Measurements from ENCODE around the gene CCDC28B. TPM values are rescaled to one million over a fixed set of nuclear protein-coding genes. Genes with fewer than 3 reads are reported as not detected.
A peak's percentile ranks its signal among the peaks of the same experiment; 100 is the strongest.

Gene CCDC28B
- total and polyA plus RNA-seq, 4 experiments from 2014 or later = 4.2 to 8.6 (median 6.8) TPM

DNA sequence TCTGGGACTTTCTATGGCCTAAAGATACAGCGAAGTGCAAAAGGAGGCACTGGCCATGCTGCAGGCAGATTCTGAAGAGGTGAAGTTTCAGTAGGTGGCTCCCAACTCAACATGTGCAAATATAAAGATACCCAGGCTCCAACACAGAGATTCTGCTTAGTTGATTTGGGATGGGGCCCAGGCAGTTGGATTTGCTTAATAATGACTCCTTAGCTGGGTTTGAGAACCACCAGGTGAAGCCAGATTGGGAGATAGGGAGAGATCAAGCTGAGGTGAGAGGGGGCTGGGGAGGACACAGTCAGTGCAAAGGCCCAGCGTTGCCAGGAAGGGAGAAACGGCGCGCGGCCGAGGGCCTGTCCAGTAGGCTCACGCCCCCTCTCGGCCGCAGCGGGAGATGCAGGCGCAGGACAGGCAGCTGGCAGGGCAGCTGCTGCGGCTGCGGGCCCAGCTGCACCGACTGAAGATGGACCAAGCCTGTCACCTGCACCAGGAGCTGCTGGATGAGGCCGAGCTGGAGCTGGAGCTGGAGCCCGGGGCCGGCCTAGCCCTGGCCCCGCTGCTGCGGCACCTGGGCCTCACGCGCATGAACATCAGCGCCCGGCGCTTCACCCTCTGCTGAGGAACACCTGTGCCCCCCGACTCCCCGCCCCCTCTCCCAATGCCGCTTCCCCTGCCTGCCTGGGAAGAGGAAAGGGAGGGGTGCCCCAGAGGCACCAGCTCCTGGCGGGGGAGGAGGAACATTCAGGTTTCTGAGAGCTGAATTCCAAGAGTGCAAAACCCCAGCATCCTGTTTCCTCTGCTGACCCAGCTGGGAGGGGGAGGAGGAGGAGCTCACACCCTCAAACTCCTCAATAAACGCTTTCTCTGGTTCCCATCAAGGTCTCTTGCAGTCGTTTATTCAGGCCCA is 47.8 kb downstream of the CCDC28B start:
- Mint-ChIP-seq H3K36me3 (peaks cover 16 to 20% of the 10 kb centered on the region in 2 donors), H3K9me3 (peaks cover 0 to 1% (median 0%) of the 10 kb centered on the region in 8 donors), H3K4me1 (peaks cover 26 to 64% (median 37%) of the 10 kb centered on the region in 4 donors), H3K27ac (peak overlapping the region; percentile 91 to 99 (median 99)), H3K4me3 (peak overlapping the region; percentile 82 to 100 (median 94)), H3K27me3 (no peaks in the 10 kb centered on the region)
- ChIA-PET POLR2A (ENCODE audit: partially characterized antibody) (interaction anchor here (0.6 to 26.9 kb wide), 21 partner anchors 1 to 146 kb away, joined by 3 to 819 read pairs (median 8); partner anchors contain the start of genes BSDC1, CCDC28B, EIF3I and FAM167B), CTCF (ENCODE audit: partially characterized antibody) (interaction anchor here (0.6 to 10.0 kb wide), 38 partner anchors 8 to 175 kb away, joined by 3 to 151 read pairs (median 6); partner anchors contain the start of genes CCDC28B, DCDC2B, HDAC1 and IQCC)
- peak overlapping the region; percentile 42 for H3K4me3 ChIP-seq (ENCODE audit: low read length in 2 of 2)
- H3K27ac ChIP-seq (ENCODE audit: low read depth, low read length) = peak overlapping the region; percentile 89
- intact Hi-C loops (cut with micrococcal nuclease) = no loop called here
- H3K36me3 ChIP-seq (ENCODE audit: insufficient read depth, low read length) = no peaks in the 10 kb centered on the region
- H3K4me1 ChIP-seq (ENCODE audit: insufficient read depth, low read length) = peaks cover 52% of the 10 kb centered on the region
- H3K27me3 ChIP-seq (ENCODE audit: insufficient read depth, low read length) = no peaks in the 10 kb centered on the region
- peak; percentile 63 to 75 (median 68) for DNase-seq
- no peaks in the 10 kb centered on the region for H3K9me3 ChIP-seq (ENCODE audit: control insufficient read depth in 1 of 2, low read length in 2 of 2)

DNA sequence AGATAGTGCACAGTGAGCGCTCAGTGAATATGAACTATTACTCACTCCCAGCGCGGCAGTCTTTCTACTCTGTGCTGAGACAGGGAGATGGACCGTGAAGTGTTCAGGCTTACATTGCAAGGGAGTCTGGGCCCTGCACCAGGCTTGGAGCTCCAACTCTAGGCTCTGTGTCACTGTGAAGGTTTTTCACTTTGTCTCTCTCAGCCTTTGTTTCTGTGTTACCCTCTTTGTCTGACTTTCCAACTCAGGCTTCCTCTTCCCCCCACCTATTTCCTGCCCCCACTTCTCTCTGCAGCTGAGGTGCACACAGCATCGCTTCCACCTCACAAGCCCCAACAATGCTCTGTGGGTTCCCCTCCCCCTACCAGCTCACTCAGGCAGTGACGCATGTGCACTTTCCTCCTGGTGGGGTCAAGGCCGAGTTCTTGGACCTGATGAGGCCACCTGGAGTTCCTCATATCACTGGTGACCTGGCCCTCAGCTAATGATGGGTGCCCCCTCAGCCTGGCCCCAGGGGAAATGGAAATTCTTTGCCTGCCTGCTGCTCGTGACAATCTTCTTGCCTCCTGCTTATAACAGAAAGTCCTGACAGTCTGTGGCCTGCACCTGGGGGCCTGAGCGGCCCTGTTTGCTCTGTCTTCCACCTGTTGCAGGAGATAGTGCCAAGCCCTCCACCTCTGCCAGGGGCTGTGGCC is 49.6 kb downstream of the CCDC28B start:
- no peaks in the 10 kb centered on the region for H3K27me3 ChIP-seq (ENCODE audit: insufficient read depth, low read length)
- CTCF ChIA-PET (ENCODE audit: partially characterized antibody) = interaction anchor here (0.7 to 10.0 kb wide), 19 partner anchors 9 to 145 kb away, joined by 3 to 151 read pairs (median 14); partner anchors contain the start of genes BSDC1, HDAC1 and TXLNA

DNA sequence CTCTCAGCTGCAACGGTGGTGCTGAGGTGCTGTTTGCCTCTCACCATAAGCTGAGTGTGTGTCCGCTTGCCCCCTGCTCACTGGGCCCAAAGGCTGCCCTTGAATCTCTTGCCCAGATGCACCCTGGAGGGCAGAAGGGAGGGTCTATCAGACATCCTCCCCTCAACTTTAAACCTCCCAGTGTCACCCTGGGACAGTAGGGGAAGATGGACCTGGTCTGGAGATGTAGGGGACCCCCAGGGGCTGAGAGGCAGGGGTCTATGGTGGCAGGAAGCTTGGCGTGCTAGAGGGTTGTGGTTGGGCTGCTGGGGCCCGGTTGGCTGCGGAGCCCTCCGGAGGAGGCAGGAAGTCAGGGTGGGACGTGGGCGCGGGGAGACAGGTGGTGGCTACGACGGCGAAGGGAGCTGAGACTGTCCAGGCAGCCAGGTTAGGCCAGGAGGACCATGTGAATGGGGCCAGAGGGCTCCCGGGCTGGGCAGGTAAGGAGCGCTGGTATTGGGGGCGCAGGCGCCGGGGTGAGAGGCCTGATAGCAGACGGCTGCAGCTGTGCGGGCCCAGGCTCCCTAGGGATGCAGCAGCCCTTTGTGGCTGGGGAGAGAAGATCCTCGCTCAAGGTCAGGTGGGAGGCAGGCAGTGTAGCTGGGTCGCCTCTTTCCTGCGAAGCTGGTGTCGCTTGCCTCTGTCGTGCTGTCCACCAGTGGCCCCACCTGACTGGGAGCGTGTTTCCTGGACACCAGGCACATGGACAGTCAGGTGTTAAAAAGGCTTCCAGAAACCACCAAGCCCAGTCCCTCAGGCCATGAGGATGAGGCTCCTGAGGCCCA is 50.7 kb downstream of the CCDC28B start, which contains the start of gene LCK:
LCK (plus strand) TSS at position 373 of the 824 bp plus-strand sequence. CDS start 23,065 bp downstream, outside the sequence.
- Mint-ChIP-seq H3K36me3 (peaks cover 27 to 31% of the 10 kb centered on the region in 2 donors), H3K4me1 (peaks cover 34 to 82% (median 47%) of the 10 kb centered on the region in 4 donors), H3K9me3 (peaks cover 0 to 1% (median 0%) of the 10 kb centered on the region in 8 donors), H3K4me3 (peak within 1 kb of the TSS; percentile 98 to 100 (median 99)), H3K27ac (peak within 1 kb of the TSS; percentile 91 to 99 (median 97)), H3K27me3 (no peaks in the 10 kb centered on the region)
- peaks cover 56% of the 10 kb centered on the region for H3K4me1 ChIP-seq (ENCODE audit: insufficient read depth, low read length)
- ChIA-PET CTCF (ENCODE audit: partially characterized antibody) (interaction anchor here (1.0 to 10.0 kb wide), 11 partner anchors 8 to 143 kb away, joined by 3 to 151 read pairs (median 23); partner anchors contain the start of genes BSDC1, HDAC1 and MARCKSL1), POLR2A (ENCODE audit: partially characterized antibody) (interaction anchor here (0.9 to 26.9 kb wide), 23 partner anchors 1 to 463 kb away, joined by 3 to 819 read pairs (median 10); partner anchors contain the start of genes BSDC1, CCDC28B, FAM167B and HDAC1)
- peak within 1 kb of the TSS; percentile 92 to 95 for H3K4me3 ChIP-seq (ENCODE audit: low read length in 2 of 2)
- intact Hi-C loops (cut with micrococcal nuclease) = loop anchor here (1.0 to 2.0 kb wide), 5 partner anchors 11 to 84 kb away; partner anchors contain the start of genes EIF3I, HDAC1 and TMEM234
- no peaks in the 10 kb centered on the region for H3K36me3 ChIP-seq (ENCODE audit: insufficient read depth, low read length)
- H3K9me3 ChIP-seq (ENCODE audit: control insufficient read depth in 1 of 2, low read length in 2 of 2) = no peaks in the 10 kb centered on the region
- H3K27me3 ChIP-seq (ENCODE audit: insufficient read depth, low read length) = no peaks in the 10 kb centered on the region
- peak; percentile 56 to 72 (median 63) for DNase-seq
- H3K27ac ChIP-seq (ENCODE audit: low read depth, low read length) = peak within 1 kb of the TSS; percentile 89

More for the DNA sequence above, 49.6 kb downstream of the CCDC28B start:
- Mint-ChIP-seq H3K27me3 (no peaks in the 10 kb centered on the region), H3K4me3 (peak overlapping the region; percentile 98 to 100 (median 99)), H3K4me1 (peaks cover 31 to 79% (median 43%) of the 10 kb centered on the region in 4 donors), H3K9me3 (peaks cover 0 to 1% (median 0%) of the 10 kb centered on the region in 8 donors), H3K36me3 (peaks cover 21 to 27% of the 10 kb centered on the region in 2 donors), H3K27ac (peak overlapping the region; percentile 91 to 99 (median 97))
- H3K27ac ChIP-seq (ENCODE audit: low read depth, low read length) = peak overlapping the region; percentile 89
- peak; percentile 85 to 96 (median 88) for DNase-seq
- no peaks in the 10 kb centered on the region for H3K9me3 ChIP-seq (ENCODE audit: control insufficient read depth in 1 of 2, low read length in 2 of 2)
- H3K4me1 ChIP-seq (ENCODE audit: insufficient read depth, low read length) = peaks cover 52% of the 10 kb centered on the region
- no peaks in the 10 kb centered on the region for H3K36me3 ChIP-seq (ENCODE audit: insufficient read depth, low read length)
- peak overlapping the region; percentile 92 to 95 for H3K4me3 ChIP-seq (ENCODE audit: low read length in 2 of 2)
- intact Hi-C loops (cut with micrococcal nuclease) = loop anchor here (1.0 to 2.0 kb wide), 5 partner anchors 10 to 85 kb away; partner anchors contain the start of genes EIF3I, HDAC1 and TMEM234
- POLR2A ChIA-PET (ENCODE audit: partially characterized antibody) = interaction anchor here (0.9 to 26.9 kb wide), 27 partner anchors 0 to 401 kb away, joined by 3 to 819 read pairs (median 9); partner anchors contain the start of genes BSDC1, CCDC28B, EIF3I and FAM167B

Other genes with a start within 250 kb of the CCDC28B start
- 100 to 1,000 TPM; 114 to 122 TPM for gene KHDRBS1, start 186.7 kb upstream of the CCDC28B start, total RNA-seq
- gene KHDRBS1, start 186.7 kb upstream of the CCDC28B start, polyA plus RNA-seq = 100 to 1,000 TPM in 1 of 2 donors, 10 to 100 TPM in 1; 70.8 to 116 TPM
- 10 to 100 TPM; 18.4 to 19.1 TPM for gene TMEM39B, start 127.7 kb upstream of the CCDC28B start, total RNA-seq
- gene TMEM39B, start 127.7 kb upstream of the CCDC28B start, polyA plus RNA-seq = 1 to 10 TPM; 1.1 to 4.2 TPM
- gene KPNA6, start 92.5 kb upstream of the CCDC28B start, total RNA-seq = 10 to 100 TPM; 60.3 to 62.5 TPM
- gene KPNA6, start 92.5 kb upstream of the CCDC28B start, polyA plus RNA-seq = 10 to 100 TPM; 25.4 to 25.5 TPM
- gene TXLNA, start 20.9 kb upstream of the CCDC28B start, total RNA-seq = 10 to 100 TPM; 42.6 to 43.4 TPM
- gene TXLNA, start 20.9 kb upstream of the CCDC28B start, polyA plus RNA-seq = 10 to 100 TPM; 21.8 to 32.4 TPM
- 1 to 10 TPM; 2.7 TPM for gene IQCC, start 5.1 kb downstream of the CCDC28B start, total RNA-seq
- 1 to 10 TPM in 1 of 2 donors, not detected in 1; 2.3 TPM for gene IQCC, start 5.1 kb downstream of the CCDC28B start, polyA plus RNA-seq
- not detected for gene DCDC2B, start 8.5 kb downstream of the CCDC28B start, total RNA-seq
- not detected for gene DCDC2B, start 8.5 kb downstream of the CCDC28B start, polyA plus RNA-seq
- 10 to 100 TPM; 27.1 to 30.7 TPM for gene TMEM234, start 21.8 kb downstream of the CCDC28B start, total RNA-seq
- gene TMEM234, start 21.8 kb downstream of the CCDC28B start, polyA plus RNA-seq = 1 to 10 TPM; 5.1 to 6.1 TPM
- gene EIF3I, start 21.8 kb downstream of the CCDC28B start, total RNA-seq = 10 to 100 TPM; 78.3 to 85.3 TPM
- gene EIF3I, start 21.8 kb downstream of the CCDC28B start, polyA plus RNA-seq = 100 to 1,000 TPM; 165 to 248 TPM
- 1 to 10 TPM in 1 of 2 experiments, under 1 TPM in 1; 0.50 to 1.2 TPM for gene FAM167B, start 46.6 kb downstream of the CCDC28B start, total RNA-seq
- not detected for gene FAM167B, start 46.6 kb downstream of the CCDC28B start, polyA plus RNA-seq
- gene LCK, start 50.7 kb downstream of the CCDC28B start, total RNA-seq = 100 to 1,000 TPM; 431 to 436 TPM
- 1,000 to 10,000 TPM in 1 of 2 donors, 100 to 1,000 TPM in 1; 779 to 1,233 TPM for gene LCK, start 50.7 kb downstream of the CCDC28B start, polyA plus RNA-seq
- gene HDAC1, start 91.5 kb downstream of the CCDC28B start, total RNA-seq = 100 to 1,000 TPM; 174 to 190 TPM
- gene HDAC1, start 91.5 kb downstream of the CCDC28B start, polyA plus RNA-seq = 100 to 1,000 TPM; 169 to 185 TPM
- gene MARCKSL1, start 135.6 kb downstream of the CCDC28B start, total RNA-seq = 10 to 100 TPM; 46.5 to 47.3 TPM
- gene MARCKSL1, start 135.6 kb downstream of the CCDC28B start, polyA plus RNA-seq = 10 to 100 TPM; 74.5 to 75.9 TPM
- 10 to 100 TPM; 32.2 to 34.6 TPM for gene FAM229A, start 161.9 kb downstream of the CCDC28B start, total RNA-seq
- gene FAM229A, start 161.9 kb downstream of the CCDC28B start, polyA plus RNA-seq = under 1 TPM in 1 of 2 donors, not detected in 1; 0.39 TPM
- gene TSSK3, start 161.9 kb downstream of the CCDC28B start, total RNA-seq = 1 to 10 TPM; 3.5 to 4.3 TPM
- under 1 TPM in 1 of 2 donors, not detected in 1; 0.73 TPM for gene TSSK3, start 161.9 kb downstream of the CCDC28B start, polyA plus RNA-seq
- 100 to 1,000 TPM; 106 to 112 TPM for gene BSDC1, start 193.8 kb downstream of the CCDC28B start, total RNA-seq
- gene BSDC1, start 193.8 kb downstream of the CCDC28B start, polyA plus RNA-seq = 10 to 100 TPM; 29.7 to 46.3 TPM

Data from CD4-positive, alpha-beta memory T cell (primary cell).